A549 (cell line): ENCODE measurements around the gene CFAP43. TPM values are rescaled to one million over a fixed set of nuclear protein-coding genes. Genes with fewer than 3 reads are reported as not detected.

Experiments
- ATAC-seq, 2 experiments: fragments of 200-7000 bp in 1 of 2; fragments of >200 bp in 1 of 2; cut with Nextera tagmentation in 1 of 2; cut with Tn5 transposase in 1 of 2; 3 replicates each; pipeline versions ENCODE4 v1.8.0 to v1.9.1; 2018 to 2020; ENCODE audit warnings: mild to moderate bottlenecking in 1 of 2, moderate library complexity in 1 of 2
- CTCF ChIA-PET: fragments of 300-600 bp; sonication (Branson Sonifier 250); formaldehyde crosslinking; extraction: SDS; loops from one replicate; lab custom pipeline; 2021; ENCODE audit warnings: antibody characterized with exemption, inconsistent platforms; lab: Yijun Ruan, JAX
- POLR2A ChIA-PET: fragments of 350-600 bp; formaldehyde crosslinking; extraction: SDS; loops from one replicate; lab custom pipeline; 2021; ENCODE audit warnings: antibody characterized with exemption, inconsistent platforms; lab: Yijun Ruan, JAX
- DNase-seq, 2 experiments: peaks; one replicate each; pipeline versions ENCODE4 v3.0.0 to v3.0.0-alpha.2; 2011 to 2016; ENCODE audit warnings: low read depth in 1 of 2, low spot score in 1 of 2
- FAIRE-seq: peaks from 2 replicates; lab custom pipeline; 2011; peaks lifted over from hg19 to GRCh38; lab: Jason Lieb, UNC
- H3K27ac ChIP-seq, 2 experiments: fragments of >200 bp; sonication (Bioruptor Twin); formaldehyde crosslinking; 3 replicates each; pipeline ENCODE4 v1.5.1; 2016 to 2017
- H3K4me1 ChIP-seq: fragments of >200 bp; sonication (Bioruptor Twin); formaldehyde crosslinking; 3 replicates; pipeline ENCODE4 v1.6.1; 2016
- H3K4me2 ChIP-seq: fragments of >200 bp; sonication (Bioruptor Twin); formaldehyde crosslinking; 3 replicates; pipeline ENCODE4 v1.6.1; 2016
- H3K4me3 ChIP-seq: fragments of >200 bp; sonication (Bioruptor Twin); formaldehyde crosslinking; 3 replicates; pipeline ENCODE4 v1.5.1; 2016
- H3K9me3 ChIP-seq: fragments of >200 bp; sonication (Bioruptor Twin); formaldehyde crosslinking; 3 replicates; pipeline ENCODE4 v1.6.1; 2016
- CBX8 ChIP-seq: fragments of 200-600 bp; sonication (generic); IDR thresholded peaks from 2 replicates; pipeline ENCODE4 v1.6.1; 2016
- CEBPB ChIP-seq, 2 experiments: fragments of >200 bp in 1 of 2; sonication (Bioruptor Twin) in 1 of 2; formaldehyde crosslinking in 1 of 2; IDR thresholded peaks; 2 replicates each; pipeline ENCODE4 v1.6.1; 2012 to 2016
- CHD4 ChIP-seq: fragments of 200-600 bp; sonication (generic); IDR thresholded peaks from 2 replicates; pipeline ENCODE4 v1.6.1; 2016; ENCODE audit warnings: antibody characterized with exemption, mild to moderate bottlenecking, borderline replicate concordance
- CTCF ChIP-seq: fragments of >200 bp; sonication (Bioruptor Twin); formaldehyde crosslinking; IDR thresholded peaks from 3 replicates; pipeline ENCODE4 v1.5.1; 2016
- EHMT2 ChIP-seq: fragments of 200-600 bp; sonication (generic); IDR thresholded peaks from 2 replicates; pipeline ENCODE4 v1.6.1; 2016; ENCODE audit warnings: antibody characterized with exemption, low read depth, mild to moderate bottlenecking, moderate library complexity
- ELK1 ChIP-seq: fragments of 150-350 bp; IDR thresholded peaks from 2 replicates; pipeline ENCODE4 v1.6.1; 2014; ENCODE audit warnings: low read depth, mild to moderate bottlenecking, low read length
- HDAC2 ChIP-seq: fragments of 200-600 bp; sonication (generic); IDR thresholded peaks from 2 replicates; pipeline ENCODE4 v1.6.1; 2016
- HOXA7 ChIP-seq: fragments of 250-450 bp; sonication (Bioruptor Pico); IDR thresholded peaks from 2 replicates; pipeline ENCODE4 v1.5.0; 2020; ENCODE audit warnings: mild to moderate bottlenecking, moderate library complexity
- KDM1A ChIP-seq: fragments of 200-600 bp; sonication (generic); IDR thresholded peaks from 2 replicates; pipeline ENCODE4 v1.6.1; 2016; ENCODE audit warnings: low read depth, mild to moderate bottlenecking
- MAX ChIP-seq: IDR thresholded peaks from 2 replicates; pipeline ENCODE4 v1.6.1; 2012
- MAZ ChIP-seq: fragments of 150-350 bp; IDR thresholded peaks from 2 replicates; pipeline ENCODE4 v1.6.1; 2014; ENCODE audit warnings: antibody characterized with exemption, low read depth, low read length, borderline replicate concordance
- MYC ChIP-seq: IDR thresholded peaks from 2 replicates; pipeline ENCODE4 v1.6.1; 2012; ENCODE audit warnings: mild to moderate bottlenecking, inconsistent platforms, low read length, improper control_type of control experiment, borderline replicate concordance
- NFE2L2 ChIP-seq: fragments of 150-350 bp; conservative IDR thresholded peaks from 2 replicates; pipeline ENCODE4 v1.6.1; 2014; ENCODE audit warnings: low read length
- PHF8 ChIP-seq: fragments of 200-600 bp; sonication (generic); IDR thresholded peaks from 2 replicates; pipeline ENCODE4 v1.6.1; 2016; ENCODE audit warnings: low read depth, mild to moderate bottlenecking, antibody characterized with exemption, moderate library complexity, borderline replicate concordance
- RCOR1 ChIP-seq: fragments of 150-350 bp; IDR thresholded peaks from 2 replicates; pipeline ENCODE4 v1.6.1; 2014; ENCODE audit warnings: antibody characterized with exemption, low read length, low read depth
- REST ChIP-seq: fragments of 200-600 bp; sonication (generic); IDR thresholded peaks from 2 replicates; pipeline ENCODE4 v1.6.1; 2016; ENCODE audit warnings: antibody characterized with exemption, mild to moderate bottlenecking, moderate library complexity
- USF2 ChIP-seq: fragments of 450-650 bp; IDR thresholded peaks from 2 replicates; pipeline ENCODE4 v1.6.1; 2014; ENCODE audit warnings: antibody characterized with exemption
- ZFP36 ChIP-seq: fragments of 450-650 bp; IDR thresholded peaks from 2 replicates; pipeline ENCODE4 v1.6.1; 2014; ENCODE audit warnings: borderline replicate concordance; ENCODE audit not compliant: partially characterized antibody
- WGBS: methylation state at CpG from one replicate; pipeline ENCODE4 v1.1.6; 2017; ENCODE audit errors: missing lambda C conversion rate; 5-methylcytosine and 5-hydroxymethylcytosine counted together
- polyA plus RNA-seq, 4 experiments: library from polyadenylated mRNA; depleted of rRNA in 3 of 4; stranded (reverse); fragments of >200 nt; fragmentation: RNase III in 1 of 4; extraction: RNeasy Plus Mini Kit Qiagen cat#74134 plus additional on column Dnase treatment in 1 of 4; gene quantifications; 2 replicates in 3 of 4; 3 replicates in 1 of 4; pipeline ENCODE4 v1.2.3, GENCODE V29; 2011 to 2017

The CFAP43 gene
- polyA plus RNA-seq, 2 of the 4 experiments (the other 2 are of a cell fraction), result 0.31 to 0.75 TPM

GRCh38 chr10:104099941-104100340 lies 132.2 kb downstream of the CFAP43 start (continued):
- no peak for TF ChIP-seq REST
- no peak for TF ChIP-seq CHD4
- no peak for TF ChIP-seq MAX
- no peak for TF ChIP-seq NFE2L2

GRCh38 chr10:104099269-104099668 lies 132.9 kb downstream of the CFAP43 start:
- Histone ChIP-seq H3K4me1 (no peaks in the 10 kb centered on the region; the same call in 2 of the 3 replicates), H3K4me3 (no peak overlapping the region), H3K27ac (no peak overlapping the region), H3K9me3 (peaks cover 13% of the 10 kb centered on the region; the same call in 2 of the 3 replicates), H3K4me2 (no peak overlapping the region)
- TF ChIP-seq ELK1 (no peak), CTCF (no peak), CHD4 (no peak), RCOR1 (no peak), CBX8 (no peak), MYC (no peak), PHF8 (no peak), USF2 (no peak), HOXA7 (no peak), CEBPB (IDR thresholded peaks at IDR 0.05) (no peak), KDM1A (no peak), MAZ (no peak), EHMT2 (no peak), ZFP36 (no peak), HDAC2 (no peak)
- no peak for DNase-seq
- WGBS, result 79% methylated on average over 3 of the region's 3 CpGs
- peak; percentile 32 for FAIRE-seq
- ChIA-PET CTCF (interaction anchor here (0.7 to 1.7 kb wide), 4 partner anchors 8 to 44 kb away, joined by 3 to 5 read pairs (median 4); partner anchors contain the start of gene SFR1), POLR2A (no interaction called here)
- no peak for ATAC-seq
